Caco-2 (cell line): ENCODE data around the gene CRP. TPM values are rescaled to one million over a fixed set of nuclear protein-coding genes. Genes with fewer than 3 reads are reported as not detected.

Experiments used
- Bru-seq: library from RNA; stranded (reverse); fragments of 400-500 nt; gene quantifications from one replicate; lab custom pipeline; 2021; lab: Mats Ljungman, UMichigan
- BruChase-seq, 2 experiments: library from RNA; stranded (reverse); fragments of 400-500 nt; gene quantifications; one replicate each; lab custom pipeline; 2021; lab: Mats Ljungman, UMichigan
- BruUV-seq: library from RNA; stranded (reverse); fragments of 400-500 nt; replicated peaks from 2 replicates; lab custom pipeline; 2021; lab: Mats Ljungman, UMichigan
- CTCF ChIA-PET: fragments of 300-600 bp; sonication (Branson Sonifier 250); formaldehyde crosslinking; loops from one replicate; lab custom pipeline; 2022; ENCODE audit warnings: antibody characterized with exemption; lab: Charles Lee
- POLR2A ChIA-PET: fragments of 300-600 bp; sonication (Branson Sonifier 250); formaldehyde crosslinking; loops from one replicate; lab custom pipeline; 2022; ENCODE audit warnings: antibody characterized with exemption; lab: Charles Lee
- DNase-seq, 2 experiments: peaks; one replicate each; pipeline versions ENCODE4 v3.0.0 to v3.0.0-alpha.2; 2020 to 2022
- H3K27me3 ChIP-seq: replicated peaks from 2 replicates; pipeline ENCODE4 v1.6.0; 2011; ENCODE audit warnings: low read length; ENCODE audit not compliant: control insufficient read depth, insufficient read depth
- H3K36me3 ChIP-seq: 2 replicates; pipeline ENCODE4 v1.5.1; 2011; ENCODE audit warnings: low read length; ENCODE audit not compliant: control insufficient read depth, insufficient read depth
- H3K4me1 ChIP-seq: fragments of 250-450 bp; sonication (Bioruptor Pico); 2 replicates; pipeline ENCODE4 v1.5.1; 2020; ENCODE audit warnings: mild to moderate bottlenecking
- H3K4me3 ChIP-seq: 2 replicates; pipeline ENCODE4 v1.5.1; 2011; ENCODE audit warnings: low read depth, mild to moderate bottlenecking, control low read depth, low read length
- H3K9me3 ChIP-seq: fragments of 250-450 bp; sonication (Bioruptor Pico); 2 replicates; pipeline ENCODE4 v1.5.1; 2020; ENCODE audit warnings: mild to moderate bottlenecking, moderate library complexity
- H3K27ac Mint-ChIP-seq: one replicate; pipeline ENCODE4 v1.8.0; 2022; ENCODE audit warnings: mixed read lengths; ENCODE audit not compliant: unreplicated experiment
- H3K27me3 Mint-ChIP-seq: one replicate; pipeline ENCODE4 v1.8.0; 2022; ENCODE audit warnings: mixed read lengths; ENCODE audit not compliant: insufficient read depth, unreplicated experiment
- H3K36me3 Mint-ChIP-seq: one replicate; pipeline ENCODE4 v1.8.0; 2022; ENCODE audit warnings: mild to moderate bottlenecking, mixed read lengths; ENCODE audit not compliant: insufficient read depth, unreplicated experiment
- H3K4me1 Mint-ChIP-seq: one replicate; pipeline ENCODE4 v1.8.0; 2022; ENCODE audit warnings: low read depth, mixed read lengths; ENCODE audit not compliant: unreplicated experiment
- H3K4me3 Mint-ChIP-seq: one replicate; pipeline ENCODE4 v1.8.0; 2022; ENCODE audit warnings: mild to moderate bottlenecking, moderate library complexity, mixed read lengths; ENCODE audit not compliant: unreplicated experiment
- H3K9me3 Mint-ChIP-seq: one replicate; pipeline ENCODE4 v1.8.0; 2022; ENCODE audit warnings: mixed read lengths; ENCODE audit not compliant: unreplicated experiment
- intact Hi-C: fragments of 100-400 bp; cut with micrococcal nuclease; formaldehyde crosslinking; loops from one replicate; pipeline ENCODE4 v1.10.0; 2022; ENCODE audit not compliant: unreplicated experiment
- long read RNA-seq: library from polyadenylated mRNA; stranded (forward); transcript quantifications from one replicate; pipeline ENCODE4 v2.0.0, GENCODE V29; 2022
- total RNA-seq: library from RNA; stranded (reverse); gene quantifications from 2 replicates; pipeline ENCODE4 v1.2.3, GENCODE V29; 2022
- TF ChIP-seq, protein P1 (sequence below), 2 experiments: fragments of 200-600 bp in 1 of 2; IDR thresholded peaks; 1 replicate in 1 of 2; 2 replicates in 1 of 2; pipeline versions ENCODE4 v1.5.1 to v1.8.0; 2011 to 2022; ENCODE audit warnings: antibody characterized with exemption in 1 of 2, control low read depth in 1 of 2, inconsistent platforms in 1 of 2, low read depth in 1 of 2, low read length in 1 of 2, mild to moderate bottlenecking in 1 of 2, moderate library complexity in 1 of 2; ENCODE audit not compliant: insufficient read depth in 1 of 2, severe bottlenecking in 1 of 2, unreplicated experiment in 1 of 2

The CRP gene
- total RNA-seq, result not detected in 2 replicates
- Bru-seq, nascent RNA, result not detected
- not detected for BruChase-seq, experiment 1, labeled RNA remaining after a 2-hour chase
- BruChase-seq, experiment 2, labeled RNA remaining after a 6-hour chase, result not detected
- long read RNA-seq, result 0 reads

GRCh38 chr1:159714529-159714928 lies at the start of gene CRP:
TSS of gene CRP (minus strand) at chr1:159714589. CDS start at chr1:159714485, 104 bp downstream.
- H3K27me3 ChIP-seq, result no peaks in the 10 kb centered on the region
- H3K4me3 ChIP-seq, result no peak within 1 kb of the TSS
- H3K9me3 ChIP-seq, result peaks cover 10% of the 10 kb centered on the region
- no TSS peak for BruUV-seq
- peaks cover 26% of the 10 kb centered on the region for H3K9me3 Mint-ChIP-seq
- ChIA-PET POLR2A (no interaction called here), CTCF (no interaction called here)
- H3K4me1 ChIP-seq, result 0 out of 2 replicates have a peak, but pooled peaks cover 10% of the 10 kb centered on the region
- H3K4me1 Mint-ChIP-seq, result no peaks in the 10 kb centered on the region
- H3K27ac Mint-ChIP-seq, result no peak within 1 kb of the TSS
- no peaks in the 10 kb centered on the region for H3K36me3 Mint-ChIP-seq
- no peak within 1 kb of the TSS for H3K4me3 Mint-ChIP-seq
- TF ChIP-seq, protein P1, sequence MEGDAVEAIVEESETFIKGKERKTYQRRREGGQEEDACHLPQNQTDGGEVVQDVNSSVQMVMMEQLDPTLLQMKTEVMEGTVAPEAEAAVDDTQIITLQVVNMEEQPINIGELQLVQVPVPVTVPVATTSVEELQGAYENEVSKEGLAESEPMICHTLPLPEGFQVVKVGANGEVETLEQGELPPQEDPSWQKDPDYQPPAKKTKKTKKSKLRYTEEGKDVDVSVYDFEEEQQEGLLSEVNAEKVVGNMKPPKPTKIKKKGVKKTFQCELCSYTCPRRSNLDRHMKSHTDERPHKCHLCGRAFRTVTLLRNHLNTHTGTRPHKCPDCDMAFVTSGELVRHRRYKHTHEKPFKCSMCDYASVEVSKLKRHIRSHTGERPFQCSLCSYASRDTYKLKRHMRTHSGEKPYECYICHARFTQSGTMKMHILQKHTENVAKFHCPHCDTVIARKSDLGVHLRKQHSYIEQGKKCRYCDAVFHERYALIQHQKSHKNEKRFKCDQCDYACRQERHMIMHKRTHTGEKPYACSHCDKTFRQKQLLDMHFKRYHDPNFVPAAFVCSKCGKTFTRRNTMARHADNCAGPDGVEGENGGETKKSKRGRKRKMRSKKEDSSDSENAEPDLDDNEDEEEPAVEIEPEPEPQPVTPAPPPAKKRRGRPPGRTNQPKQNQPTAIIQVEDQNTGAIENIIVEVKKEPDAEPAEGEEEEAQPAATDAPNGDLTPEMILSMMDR (IDR thresholded peaks at IDR 0.05; ENCODE audit: insufficient read depth in 1 of 2, low read depth in 1 of 2, low read length in 1 of 2, severe bottlenecking in 1 of 2, unreplicated experiment in 1 of 2), result no peak
- DNase-seq, result no peak
- intact Hi-C loops, result no loop called here
- H3K27me3 Mint-ChIP-seq, result no peaks in the 10 kb centered on the region
- H3K36me3 ChIP-seq, result no peaks in the 10 kb centered on the region

DNA sequence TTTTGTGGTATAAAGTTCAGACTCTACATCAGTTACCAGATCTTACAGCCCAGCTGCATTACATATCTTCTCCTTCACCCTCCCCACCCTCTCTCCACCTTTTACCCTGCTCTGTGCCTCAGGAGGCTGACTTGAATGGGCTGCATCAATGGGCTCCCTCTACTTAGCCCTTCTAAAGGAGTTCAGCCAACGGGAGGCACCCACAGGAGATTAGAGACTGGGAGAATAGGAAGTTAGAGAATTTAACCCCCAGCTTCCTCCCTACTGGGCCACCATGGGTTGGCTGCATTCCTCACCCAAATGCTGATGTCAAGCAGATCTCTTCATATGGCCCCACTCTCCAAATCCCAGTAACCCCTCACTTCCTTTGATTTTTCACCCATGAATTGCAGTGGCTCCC lies 49.3 kb upstream of the CRP start:
- no TSS peak for BruUV-seq
- Mint-ChIP-seq H3K4me1 (no peaks in the 10 kb centered on the region), H3K27me3 (peaks cover 3% of the 10 kb centered on the region), H3K4me3 (no peak overlapping the region), H3K36me3 (no peaks in the 10 kb centered on the region), H3K27ac (no peak overlapping the region), H3K9me3 (no peaks in the 10 kb centered on the region)
- Histone ChIP-seq H3K36me3 (no peaks in the 10 kb centered on the region), H3K27me3 (no peaks in the 10 kb centered on the region), H3K4me3 (no peak overlapping the region), H3K4me1 (no peaks in the 10 kb centered on the region), H3K9me3 (no peaks in the 10 kb centered on the region)
- ChIA-PET POLR2A (no interaction called here), CTCF (no interaction called here)
- TF ChIP-seq, protein P1 (IDR thresholded peaks at IDR 0.05; ENCODE audit: insufficient read depth in 1 of 2, low read depth in 1 of 2, low read length in 1 of 2, severe bottlenecking in 1 of 2, unreplicated experiment in 1 of 2), result no peak
- no peak for DNase-seq
- intact Hi-C loops, result no loop called here

- TF ChIP-seq, protein P1 (IDR thresholded peaks at IDR 0.05; ENCODE audit: insufficient read depth in 1 of 2, low read depth in 1 of 2, low read length in 1 of 2, severe bottlenecking in 1 of 2, unreplicated experiment in 1 of 2), result no peak
- Histone ChIP-seq H3K4me3 (no peak overlapping the region), H3K4me1 (no peaks in the 10 kb centered on the region), H3K27me3 (no peaks in the 10 kb centered on the region), H3K36me3 (no peaks in the 10 kb centered on the region), H3K9me3 (no peaks in the 10 kb centered on the region)
- BruUV-seq, result no TSS peak
- ChIA-PET POLR2A (no interaction called here), CTCF (no interaction called here)
- no peak for DNase-seq
- Mint-ChIP-seq H3K4me1 (no peaks in the 10 kb centered on the region), H3K4me3 (no peak overlapping the region), H3K36me3 (no peaks in the 10 kb centered on the region), H3K9me3 (no peaks in the 10 kb centered on the region), H3K27me3 (no peaks in the 10 kb centered on the region), H3K27ac (no peak overlapping the region)
- intact Hi-C loops, result no loop called here
Observed at GRCh38 chr1:159756397-159756796, 42.0 kb upstream of the CRP start.
